Subcutaneous adipose tissue (tissue), 4 donors: ENCODE results near the gene ASPSCR1. TPM values are rescaled to one million over a fixed set of nuclear protein-coding genes. Genes with fewer than 3 reads are reported as not detected.

Experiments
- total RNA-seq, 4 donors: library from RNA; depleted of rRNA; stranded (reverse); fragments of >200 nt; gene quantifications; one replicate each; pipeline ENCODE4 v1.1.0, GENCODE V29; 2016
- TF ChIP-seq, protein P1 (sequence below): fragments of 450-650 bp; IDR thresholded peaks from one replicate; pipeline ENCODE4 v1.5.1; 2016; ENCODE audit warnings: low read depth, mild to moderate bottlenecking, control low read depth, antibody characterized with exemption, moderate library complexity

Gene ASPSCR1
- total RNA-seq, 4 donors from 2014 or later, result 8.2 to 30.1 (median 18.1) TPM

DNA sequence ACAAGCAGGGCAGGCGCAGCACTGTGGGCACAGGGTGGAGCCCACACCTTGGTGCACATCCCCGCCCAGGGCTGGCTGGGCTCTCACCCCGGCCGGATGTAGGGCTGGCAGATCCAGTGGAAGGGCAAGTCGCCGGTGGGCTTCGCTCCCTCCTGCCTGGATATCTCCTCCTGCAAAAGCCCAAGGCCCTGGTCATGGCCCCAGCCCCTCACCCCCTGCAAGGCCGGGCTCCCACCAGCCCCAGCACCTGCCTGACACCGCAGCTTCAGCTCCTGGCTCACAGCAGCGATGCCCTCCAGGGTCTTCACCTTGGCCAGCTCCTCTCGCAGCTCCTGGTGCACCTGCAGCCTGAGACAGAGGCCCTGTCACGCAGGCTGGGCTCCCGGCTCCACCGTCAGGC is 83.2 kb downstream of the ASPSCR1 start:
- TF ChIP-seq, protein P1, sequence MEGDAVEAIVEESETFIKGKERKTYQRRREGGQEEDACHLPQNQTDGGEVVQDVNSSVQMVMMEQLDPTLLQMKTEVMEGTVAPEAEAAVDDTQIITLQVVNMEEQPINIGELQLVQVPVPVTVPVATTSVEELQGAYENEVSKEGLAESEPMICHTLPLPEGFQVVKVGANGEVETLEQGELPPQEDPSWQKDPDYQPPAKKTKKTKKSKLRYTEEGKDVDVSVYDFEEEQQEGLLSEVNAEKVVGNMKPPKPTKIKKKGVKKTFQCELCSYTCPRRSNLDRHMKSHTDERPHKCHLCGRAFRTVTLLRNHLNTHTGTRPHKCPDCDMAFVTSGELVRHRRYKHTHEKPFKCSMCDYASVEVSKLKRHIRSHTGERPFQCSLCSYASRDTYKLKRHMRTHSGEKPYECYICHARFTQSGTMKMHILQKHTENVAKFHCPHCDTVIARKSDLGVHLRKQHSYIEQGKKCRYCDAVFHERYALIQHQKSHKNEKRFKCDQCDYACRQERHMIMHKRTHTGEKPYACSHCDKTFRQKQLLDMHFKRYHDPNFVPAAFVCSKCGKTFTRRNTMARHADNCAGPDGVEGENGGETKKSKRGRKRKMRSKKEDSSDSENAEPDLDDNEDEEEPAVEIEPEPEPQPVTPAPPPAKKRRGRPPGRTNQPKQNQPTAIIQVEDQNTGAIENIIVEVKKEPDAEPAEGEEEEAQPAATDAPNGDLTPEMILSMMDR, result no peak

GRCh38 chr17:82061047-82061925 is 83.9 kb downstream of the ASPSCR1 start:
- TF ChIP-seq, protein P1, result no peak

- TF ChIP-seq, protein P1, result no peak
Observed at GRCh38 chr17:82062076-82062983, 84.9 kb downstream of the ASPSCR1 start.

- TF ChIP-seq, protein P1, result no peak
Observed at GRCh38 chr17:82062984-82063368, 85.5 kb downstream of the ASPSCR1 start.

DNA sequence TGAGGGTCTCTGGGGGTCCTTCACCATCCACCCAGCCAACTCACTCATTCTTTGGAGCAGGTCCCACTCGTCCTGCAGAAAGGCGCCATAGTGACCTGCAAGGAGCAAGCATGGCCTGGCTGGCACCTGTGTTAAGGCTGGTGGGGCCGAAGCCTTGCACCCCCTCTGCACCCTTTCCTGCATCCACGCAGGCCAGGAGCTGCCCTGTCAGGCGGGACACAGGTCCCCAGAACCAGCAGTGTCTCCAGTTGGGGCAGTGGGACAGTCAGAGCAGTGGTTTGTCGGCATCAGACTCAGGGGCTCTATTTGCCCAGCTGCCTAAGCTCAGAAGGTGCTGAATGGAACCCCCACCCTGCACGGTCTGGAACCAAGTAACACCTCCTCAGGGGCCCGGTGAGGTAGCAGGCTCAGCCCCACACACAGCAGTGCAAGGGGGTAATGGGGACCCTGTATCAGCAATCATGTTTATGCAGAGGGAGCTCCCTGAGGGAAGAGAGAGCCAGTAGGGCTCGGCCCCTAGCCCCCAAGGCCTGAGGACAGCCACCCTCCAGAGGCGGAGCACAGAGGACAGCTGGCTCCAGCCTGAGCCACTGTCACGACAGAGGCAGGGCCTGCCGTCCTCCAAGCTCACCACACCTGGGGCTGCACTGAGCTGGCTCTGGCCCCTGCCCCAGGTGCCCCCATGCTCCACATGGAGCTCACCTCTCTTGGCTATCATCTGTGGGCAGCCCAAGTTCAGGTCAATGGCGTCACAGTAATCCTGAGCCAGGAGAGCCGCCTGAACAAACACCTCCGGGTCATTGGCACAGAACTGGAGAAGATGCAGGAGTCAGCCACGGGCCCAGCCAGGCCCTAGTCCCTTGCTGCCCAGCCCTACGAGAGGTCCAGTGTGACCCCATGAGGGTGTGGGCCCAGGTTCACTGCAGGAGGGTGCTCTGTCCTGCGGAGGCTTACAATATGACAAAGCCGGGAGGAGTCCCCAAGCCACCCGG is 86.3 kb downstream of the ASPSCR1 start:
- TF ChIP-seq, protein P1, result no peak

GRCh38 chr17:82064433-82065192 is 87.2 kb downstream of the ASPSCR1 start:
- TF ChIP-seq, protein P1, result no peak
